Stimulated activated CD8-positive, alpha-beta memory T cell treated with anti-CD3 and anti-CD28 coated beads, Interleukin-12 subunit alpha, Interleukin-12 subunit beta, amount 100 ng/mL, for 24 hours (primary cell): ENCODE data around the gene ARHGAP23.
"Not testable (repeated sequence)": the region's sequence is repeated elsewhere in the genome, so short reads cannot be mapped to it uniquely, and the experiment has no call there.

Experiments used
- DNase-seq: peaks from one replicate; pipeline ENCODE4 v3.0.0-alpha.2; 2020; ENCODE audit errors: extremely low read depth

ARHGAP23 gene

GRCh38 chr17:38421171-38421841 lies 7.0 kb upstream of the ARHGAP23 start:
- no peak for DNase-seq

GRCh38 chr17:38421871-38422827 lies 6.1 kb upstream of the ARHGAP23 start:
- no peak for DNase-seq

- DNase-seq, result no peak
Measured at GRCh38 chr17:38424297-38424972, 3.8 kb upstream of the ARHGAP23 start.

GRCh38 chr17:38425031-38425430 lies 3.2 kb upstream of the ARHGAP23 start:
- no peak for DNase-seq

GRCh38 chr17:38425744-38426143 lies 2.5 kb upstream of the ARHGAP23 start:
- DNase-seq, result no peak

DNA sequence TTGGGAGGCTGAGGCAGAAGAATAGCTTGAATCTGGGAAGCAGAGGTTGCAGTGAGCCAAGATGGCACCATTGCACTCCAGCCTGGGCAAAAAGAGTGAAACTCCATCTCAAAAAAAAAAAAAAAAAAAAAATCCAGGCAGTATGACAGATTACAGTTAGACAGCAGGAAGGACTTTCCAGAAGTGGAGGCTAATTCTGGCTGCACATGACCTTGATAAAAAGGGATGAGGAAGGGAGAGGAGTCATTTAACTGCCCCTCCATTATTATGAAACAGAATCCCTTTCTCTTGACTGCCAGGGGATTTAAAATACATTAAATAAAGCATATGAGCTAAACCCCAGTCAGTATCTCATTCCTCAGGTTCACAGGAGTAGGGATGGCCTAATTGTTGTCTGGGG lies 1.8 kb upstream of the ARHGAP23 start:
- no peak for DNase-seq

DNA sequence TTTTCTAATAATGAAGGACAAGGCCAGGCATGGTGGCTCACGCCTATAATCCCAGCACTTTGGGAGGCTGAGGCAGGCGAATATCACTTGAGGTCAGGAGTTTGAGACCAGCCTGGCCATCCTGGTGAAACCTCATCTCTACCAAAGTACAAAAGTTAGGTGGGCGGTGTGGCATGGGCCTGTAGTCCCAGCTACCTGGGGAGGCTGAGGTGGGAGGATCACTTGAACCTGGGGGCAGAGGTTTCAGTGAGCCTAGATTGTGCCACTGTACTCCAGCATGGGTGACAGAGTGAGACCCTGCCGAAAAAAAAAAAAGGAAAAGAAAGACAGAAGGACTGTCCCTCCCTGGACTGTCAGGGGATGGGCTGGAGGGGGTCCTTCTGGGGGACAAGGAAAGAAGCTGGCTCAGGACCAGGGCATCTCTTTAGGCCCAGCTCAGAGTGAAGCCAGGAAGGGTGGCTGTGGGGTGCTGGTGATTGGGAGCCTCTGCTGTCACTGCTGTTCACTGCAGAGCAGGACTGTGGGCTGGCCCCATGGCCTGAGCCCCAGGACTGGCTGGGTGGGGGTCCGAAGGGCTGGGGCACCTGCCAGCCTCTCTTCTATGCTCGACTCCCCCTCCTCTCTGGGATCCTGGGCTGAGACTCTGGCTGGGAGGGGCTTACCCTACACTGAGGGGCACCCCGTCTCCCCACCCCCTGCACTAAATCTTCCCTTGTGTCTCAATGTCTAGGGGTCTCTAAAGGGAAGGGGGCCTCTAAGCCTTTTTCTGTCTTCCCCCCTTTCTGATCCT lies 909 bp upstream of the ARHGAP23 start:
- no peak for DNase-seq

DNA sequence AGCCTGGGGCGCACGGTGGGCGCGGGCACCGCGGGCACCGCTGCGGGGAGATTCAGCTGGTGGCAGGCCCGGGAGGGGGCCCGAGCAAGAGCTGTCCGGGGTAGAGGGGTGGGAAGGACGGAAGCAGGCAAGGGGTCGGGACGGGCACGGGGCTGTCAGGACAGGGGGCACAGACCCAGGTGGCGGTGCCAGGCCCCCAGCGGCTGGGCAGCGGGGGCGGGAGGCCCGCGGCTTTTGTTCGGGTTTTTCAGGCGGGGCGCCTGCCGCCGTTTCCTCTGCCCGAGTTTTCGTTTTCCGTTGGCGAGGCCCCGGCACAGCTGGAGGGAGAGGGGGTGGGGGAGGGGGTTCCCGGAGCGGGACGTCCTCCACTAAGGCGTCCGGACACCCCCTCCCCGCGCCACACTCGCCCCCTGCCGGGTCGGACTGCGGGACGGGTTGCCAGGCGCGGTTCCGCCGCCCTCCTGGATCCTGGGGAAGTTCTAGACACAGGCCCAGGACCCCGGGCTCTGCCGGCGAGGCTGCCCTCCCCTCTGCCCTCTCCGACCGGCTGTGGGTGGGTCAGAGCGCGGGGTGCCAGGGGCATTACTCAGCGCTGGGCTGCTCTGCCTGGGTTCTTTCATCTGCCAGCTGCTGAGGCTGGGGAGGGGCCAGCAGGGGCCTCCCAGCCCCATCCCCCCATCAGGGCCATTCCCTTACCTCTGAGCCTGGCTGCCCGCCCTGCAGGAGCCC lies 543 bp downstream of the ARHGAP23 start:
- DNase-seq, result no peak

DNA sequence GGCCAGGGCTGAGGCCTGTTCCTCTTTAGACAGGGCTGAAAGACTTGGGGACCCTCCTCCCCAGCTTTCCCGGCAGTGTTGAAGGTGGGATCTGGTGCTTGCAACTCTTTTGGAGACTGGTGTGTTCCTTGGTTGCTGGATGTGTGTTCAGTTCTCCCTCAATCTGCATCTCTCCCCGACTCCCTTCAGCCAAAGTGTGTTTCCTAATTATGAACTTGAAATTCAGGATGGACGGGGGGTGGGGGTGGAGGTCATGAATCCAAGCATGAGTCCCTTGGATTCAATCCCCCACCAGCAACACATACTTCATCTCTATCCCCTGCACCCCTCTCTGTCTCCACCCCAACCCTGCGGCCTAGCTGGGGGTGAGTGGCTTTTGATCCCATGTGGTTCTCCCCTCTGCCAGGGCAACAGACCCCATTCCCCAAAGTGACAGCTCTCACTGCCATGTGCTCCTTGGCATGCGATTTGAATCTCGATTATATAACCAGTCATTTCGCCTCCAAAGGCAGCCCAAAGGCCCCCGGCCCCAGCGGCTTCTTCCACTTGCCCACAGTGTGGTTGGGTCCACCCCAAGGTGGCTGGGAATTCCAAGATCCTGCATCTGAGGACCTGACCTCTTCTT lies 1.3 kb downstream of the ARHGAP23 start:
- no peak for DNase-seq

- no peak for DNase-seq
Measured at GRCh38 chr17:38430316-38430715, 2.1 kb downstream of the ARHGAP23 start.

DNA sequence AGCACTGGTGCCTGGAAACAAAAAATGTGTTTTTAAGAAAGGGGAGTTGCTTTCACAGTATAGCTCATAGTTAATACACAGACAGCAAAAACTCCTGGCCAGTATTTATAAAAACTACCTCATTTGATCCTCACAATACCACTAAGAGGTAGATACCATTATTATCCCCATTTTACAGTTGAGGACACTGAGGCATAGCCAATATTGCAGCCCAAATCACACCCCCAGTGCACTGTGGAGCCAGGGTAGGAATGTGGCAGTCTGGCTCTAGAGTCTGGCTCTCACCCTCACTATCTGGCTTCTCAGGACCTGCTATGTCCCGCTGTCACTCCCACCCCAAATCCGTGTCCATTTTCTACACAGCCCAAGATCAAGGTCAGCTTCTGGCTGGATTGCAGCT lies 2.6 kb downstream of the ARHGAP23 start:
- no peak for DNase-seq

- no peak for DNase-seq
Measured at GRCh38 chr17:38431346-38432145, 3.3 kb downstream of the ARHGAP23 start.

DNA sequence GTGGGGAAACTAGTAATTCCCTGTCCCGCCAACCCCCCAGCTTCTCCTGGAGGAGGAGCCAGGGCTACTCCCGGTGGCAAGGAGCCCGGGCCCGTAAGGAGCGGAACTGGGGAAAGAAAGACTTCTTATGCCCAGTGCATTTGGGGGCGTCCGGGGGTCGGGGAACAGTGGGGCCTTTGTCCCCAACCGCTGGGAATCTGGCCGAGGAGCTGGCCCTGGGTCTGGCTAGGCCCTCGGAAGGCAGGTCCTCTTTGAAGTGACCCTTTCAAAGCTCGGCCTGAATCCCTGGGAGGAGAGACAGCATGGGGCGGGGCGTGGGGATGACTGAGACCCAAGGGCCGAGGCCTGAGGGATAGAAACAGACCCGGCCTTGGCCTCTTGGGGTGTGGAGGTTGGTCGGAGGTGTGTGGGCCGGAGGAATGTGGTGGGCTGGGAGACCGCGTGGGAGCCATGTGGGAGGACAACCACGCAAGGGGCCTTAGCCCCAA lies 6.0 kb downstream of the ARHGAP23 start:
- no peak for DNase-seq

DNA sequence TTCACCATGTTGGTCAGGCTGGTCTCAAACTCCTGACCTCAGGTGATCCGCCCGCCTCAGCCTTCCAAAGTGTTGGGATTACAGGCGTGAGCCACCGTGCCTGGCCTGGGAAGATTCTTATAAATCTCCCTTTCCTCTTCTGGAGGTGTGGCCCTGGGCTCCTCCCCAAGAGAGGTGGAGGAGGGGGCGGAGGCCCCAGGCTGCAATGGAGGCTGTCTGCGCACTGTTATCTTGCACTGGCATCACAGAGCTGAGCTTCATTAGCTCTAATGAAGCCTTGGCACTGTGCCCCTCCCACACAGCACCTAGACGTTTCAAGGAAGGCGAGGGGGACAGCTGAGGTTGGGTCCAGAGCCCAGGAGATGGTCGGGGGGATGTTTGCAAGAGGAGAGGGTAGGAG lies 7.5 kb downstream of the ARHGAP23 start:
- no peak for DNase-seq

DNA sequence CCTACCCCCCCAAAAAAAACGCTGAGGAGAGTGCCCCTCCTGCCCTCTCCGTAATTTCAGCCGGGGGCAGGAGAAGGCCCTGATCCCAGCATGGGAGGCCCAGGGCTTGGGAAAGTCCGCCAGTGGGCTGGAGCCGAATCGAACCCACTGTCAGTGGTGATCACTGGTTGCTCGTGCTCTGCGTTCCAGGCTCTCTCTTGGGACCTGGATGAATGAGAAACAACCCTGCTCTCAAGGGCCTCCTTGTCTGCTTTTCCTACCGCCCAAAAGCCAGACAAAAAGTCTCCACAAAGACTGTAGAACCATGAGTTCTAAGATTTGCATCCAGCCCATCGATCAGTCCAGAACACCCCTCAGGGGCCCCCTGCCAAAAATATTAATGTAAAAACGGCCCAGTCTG lies 8.1 kb downstream of the ARHGAP23 start:
- no peak for DNase-seq

- DNase-seq, result not testable (repeated sequence)
Measured at GRCh38 chr17:38437313-38437712, 9.0 kb downstream of the ARHGAP23 start.

- DNase-seq, result no peak
Measured at GRCh38 chr17:38439436-38439835, 11.2 kb downstream of the ARHGAP23 start.

DNA sequence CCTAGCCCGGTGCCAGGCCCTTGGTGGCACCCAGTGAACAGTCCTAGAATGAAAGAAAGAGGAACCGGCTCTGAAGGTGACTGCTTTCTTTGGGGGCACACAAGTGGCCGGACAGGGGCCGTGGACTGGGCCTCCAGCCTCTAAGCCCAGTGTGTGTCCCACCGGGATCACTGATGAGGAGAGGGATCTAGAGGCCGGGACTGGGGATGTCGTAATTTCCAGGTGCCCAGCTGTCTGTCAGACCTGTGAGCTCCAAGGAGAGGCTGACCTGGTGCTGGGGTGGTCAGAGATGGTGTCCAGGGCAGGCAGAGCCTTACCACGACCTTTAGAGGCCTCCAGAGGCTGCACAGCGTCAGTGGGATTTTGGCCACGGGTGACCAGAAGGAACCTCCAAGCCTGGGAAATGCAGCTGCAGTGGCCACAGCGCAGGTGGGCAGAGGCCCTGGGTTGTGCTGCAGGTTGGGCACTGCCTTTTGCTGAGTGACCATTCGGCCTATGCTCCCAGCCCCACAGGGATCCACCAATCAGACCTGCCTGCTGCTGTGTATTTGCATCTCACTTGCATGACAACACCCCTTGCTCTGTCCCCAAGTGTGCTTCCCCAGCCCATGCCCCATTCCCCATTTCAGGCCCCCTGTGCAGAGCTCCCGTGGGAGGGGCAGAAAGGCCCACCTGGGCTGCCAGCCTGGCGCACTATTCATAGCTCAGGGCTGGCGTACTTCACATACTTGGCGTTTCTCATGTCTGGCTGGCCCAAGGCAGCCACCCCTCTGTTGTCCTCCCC lies 12.5 kb downstream of the ARHGAP23 start:
- no peak for DNase-seq
